ENCODE results near the gene PCDHGA2. TPM values are rescaled to one million over a fixed set of nuclear protein-coding genes. Genes with fewer than 3 reads are reported as not detected.
"Not testable (repeated sequence)": the region's sequence is repeated elsewhere in the genome, so short reads cannot be mapped to it uniquely, and the experiment has no call there.

PCDHGA2 gene
- total RNA-seq, 1 experiment from 2014 or later, result 1.0 TPM

GRCh38 chr5:141384471-141385267 is 46.1 kb downstream of the PCDHGA2 start:
- no peaks in the 10 kb centered on the region for H3K4me1 ChIP-seq
- H3K9me3 ChIP-seq (replicated peaks), result peaks cover 7% of the 10 kb centered on the region
- DNase-seq, result no peak

GRCh38 chr5:141387557-141388311 is 49.2 kb downstream of the PCDHGA2 start, which contains the start of gene PCDHGB4:
Gene PCDHGB4, plus strand, starts transcription at chr5:141387698. Its CDS starts 187 bp downstream, at chr5:141387885.
- H3K4me3 ChIP-seq; H3K9me3 ChIP-seq (replicated peaks); H3K27ac ChIP-seq: not testable (repeated sequence)

More at GRCh38 chr5:141384471-141385267, 46.1 kb downstream of the PCDHGA2 start:
- H3K4me3 ChIP-seq, result no peak overlapping the region
- H3K36me3 ChIP-seq, result peaks cover 44% of the 10 kb centered on the region
- H3K27ac ChIP-seq, result no peak overlapping the region
- H3K27me3 ChIP-seq, result no peaks in the 10 kb centered on the region

GRCh38 chr5:141388661-141389060 is 50.1 kb downstream of the PCDHGA2 start:
- H3K4me1 ChIP-seq, result no peaks in the 10 kb centered on the region
- H3K4me3 ChIP-seq, result no peak overlapping the region
- no peaks in the 10 kb centered on the region for H3K27me3 ChIP-seq
- DNase-seq, result no peak
- H3K27ac ChIP-seq, result no peak overlapping the region
- H3K9me3 ChIP-seq (replicated peaks), result peaks cover 9% of the 10 kb centered on the region
- H3K36me3 ChIP-seq, result peaks cover 37% of the 10 kb centered on the region

More at GRCh38 chr5:141387557-141388311, 49.2 kb downstream of the PCDHGA2 start, which contains the start of gene PCDHGB4:
- not testable (repeated sequence) for H3K27me3 ChIP-seq, DNase-seq, H3K4me1 ChIP-seq
- peaks cover 40% of the 10 kb centered on the region for H3K36me3 ChIP-seq

DNA sequence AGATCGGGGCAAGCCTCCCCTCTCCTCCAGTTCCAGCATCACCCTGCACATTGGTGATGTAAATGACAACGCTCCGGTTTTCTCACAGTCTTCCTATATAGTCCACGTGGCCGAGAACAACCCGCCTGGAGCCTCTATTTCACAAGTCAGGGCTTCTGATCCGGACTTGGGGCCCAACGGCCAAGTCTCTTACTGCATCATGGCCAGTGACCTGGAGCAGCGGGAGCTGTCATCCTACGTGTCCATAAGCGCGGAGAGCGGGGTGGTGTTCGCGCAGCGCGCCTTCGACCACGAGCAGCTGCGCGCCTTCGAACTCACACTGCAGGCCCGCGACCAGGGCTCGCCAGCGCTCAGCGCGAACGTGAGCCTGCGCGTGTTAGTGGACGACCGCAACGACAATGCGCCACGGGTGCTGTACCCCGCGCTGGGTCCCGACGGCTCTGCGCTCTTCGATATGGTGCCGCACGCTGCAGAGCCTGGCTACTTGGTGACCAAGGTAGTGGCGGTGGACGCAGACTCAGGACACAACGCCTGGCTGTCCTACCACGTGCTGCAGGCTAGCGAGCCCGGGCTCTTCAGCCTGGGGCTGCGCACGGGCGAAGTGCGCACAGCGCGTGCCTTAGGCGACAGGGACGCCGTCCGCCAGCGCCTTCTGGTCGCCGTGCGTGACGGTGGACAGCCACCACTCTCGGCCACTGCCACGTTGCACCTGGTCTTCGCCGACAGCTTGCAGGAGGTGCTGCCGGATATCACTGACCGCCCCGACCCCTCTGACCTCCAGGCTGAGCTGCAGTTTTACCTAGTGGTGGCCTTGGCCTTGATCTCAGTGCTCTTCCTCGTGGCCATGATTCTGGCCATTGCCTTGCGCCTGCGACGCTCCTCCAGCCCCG is 50.8 kb downstream of the PCDHGA2 start:
- Histone ChIP-seq H3K36me3 (peaks cover 34% of the 10 kb centered on the region), H3K4me3 (no peak overlapping the region), H3K4me1 (no peaks in the 10 kb centered on the region), H3K27ac (no peak overlapping the region), H3K27me3 (no peaks in the 10 kb centered on the region), H3K9me3 (replicated peaks) (peaks cover 12% of the 10 kb centered on the region)
- DNase-seq, result no peak

DNA sequence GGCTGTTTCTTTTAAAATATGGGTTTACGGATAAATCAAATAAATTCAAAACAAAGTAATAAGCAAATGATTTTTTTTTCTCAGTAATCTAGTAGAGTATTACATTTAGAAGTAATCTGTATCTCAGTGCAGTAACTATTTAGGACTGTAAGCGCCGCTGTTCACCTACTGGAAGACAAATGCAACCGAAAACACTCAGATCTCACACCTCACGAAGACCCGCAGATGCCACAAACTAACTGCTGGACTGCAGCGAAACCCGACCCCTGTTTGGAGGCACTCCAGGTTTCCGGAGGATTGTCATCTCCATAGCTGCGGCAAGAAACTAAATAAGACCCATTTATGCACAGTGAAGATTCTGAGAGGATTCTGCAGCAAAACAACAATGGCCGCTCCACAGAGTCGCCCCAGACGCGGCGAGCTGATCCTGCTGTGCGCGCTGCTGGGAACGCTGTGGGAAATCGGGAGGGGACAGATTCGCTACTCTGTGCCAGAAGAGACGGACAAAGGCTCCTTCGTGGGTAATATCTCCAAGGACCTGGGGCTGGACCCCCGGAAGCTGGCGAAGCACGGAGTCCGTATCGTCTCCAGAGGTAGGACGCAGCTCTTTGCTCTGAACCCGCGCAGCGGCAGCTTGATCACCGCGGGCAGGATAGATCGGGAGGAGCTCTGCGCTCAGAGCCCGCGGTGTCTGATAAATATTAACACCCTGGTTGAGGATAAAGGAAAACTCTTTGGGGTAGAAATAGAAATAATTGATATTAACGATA is 54.1 kb downstream of the PCDHGA2 start, which contains the start of gene PCDHGA8:
PCDHGA8 (plus strand) TSS at position 205 of the 770 bp plus-strand sequence; CDS start at position 386, 181 bp downstream.
- peaks cover 6% of the 10 kb centered on the region for H3K9me3 ChIP-seq (replicated peaks)
- no peak for DNase-seq

More for the DNA sequence above, 54.1 kb downstream of the PCDHGA2 start, which contains the start of gene PCDHGA8:
- no peak within 1 kb of the TSS for H3K27ac ChIP-seq
- peaks cover 16% of the 10 kb centered on the region for H3K36me3 ChIP-seq
- no peak within 1 kb of the TSS for H3K4me3 ChIP-seq
- H3K27me3 ChIP-seq, result no peaks in the 10 kb centered on the region
- H3K4me1 ChIP-seq, result no peaks in the 10 kb centered on the region

Other genes with a start within 250 kb of the PCDHGA2 start
- 24.4 and 24.6 TPM in 2 replicates for gene PCDHB2, start 244.1 kb upstream of the PCDHGA2 start, total RNA-seq (2014; rRNA removed; shearing (Covaris generic))
- gene PCDHB3, start 238.3 kb upstream of the PCDHGA2 start, total RNA-seq (2014; rRNA removed; shearing (Covaris generic)), result 1.3 and 1.6 TPM in 2 replicates
- gene PCDHB4, start 216.9 kb upstream of the PCDHGA2 start, total RNA-seq (2014; rRNA removed; shearing (Covaris generic)), result 0.25 and 0.42 TPM in 2 replicates
- gene PCDHB5, start 203.6 kb upstream of the PCDHGA2 start, total RNA-seq (2014; rRNA removed; shearing (Covaris generic)), result 20.4 and 23.8 TPM in 2 replicates
- gene PCDHB6, start 188.7 kb upstream of the PCDHGA2 start, total RNA-seq (2014; rRNA removed; shearing (Covaris generic)), result 0.15 and 0.26 TPM in 2 replicates
- gene PCDHB7, start 166.1 kb upstream of the PCDHGA2 start, total RNA-seq (2014; rRNA removed; shearing (Covaris generic)), result 1.1 and 1.3 TPM in 2 replicates
- gene PCDHB8, start 161.0 kb upstream of the PCDHGA2 start, total RNA-seq (2014; rRNA removed; shearing (Covaris generic)), result 17.8 and 18.6 TPM in 2 replicates
- gene PCDHB16, start 156.4 kb upstream of the PCDHGA2 start, total RNA-seq (2014; rRNA removed; shearing (Covaris generic)), result 5.6 and 6.8 TPM in 2 replicates
- 4.9 and 5.1 TPM in 2 replicates for gene PCDHB9, start 151.6 kb upstream of the PCDHGA2 start, total RNA-seq (2014; rRNA removed; shearing (Covaris generic))
- gene PCDHB10, start 146.4 kb upstream of the PCDHGA2 start, total RNA-seq (2014; rRNA removed; shearing (Covaris generic)), result 9.7 and 9.8 TPM in 2 replicates
- gene PCDHB11, start 139.1 kb upstream of the PCDHGA2 start, total RNA-seq (2014; rRNA removed; shearing (Covaris generic)), result 8.9 and 9.8 TPM in 2 replicates
- 4.5 and 4.7 TPM in 2 replicates for gene PCDHB12, start 130.0 kb upstream of the PCDHGA2 start, total RNA-seq (2014; rRNA removed; shearing (Covaris generic))
- gene PCDHB13, start 124.8 kb upstream of the PCDHGA2 start, total RNA-seq (2014; rRNA removed; shearing (Covaris generic)), result 3.0 and 3.2 TPM in 2 replicates
- gene PCDHB14, start 115.4 kb upstream of the PCDHGA2 start, total RNA-seq (2014; rRNA removed; shearing (Covaris generic)), result 10.9 and 11.2 TPM in 2 replicates
- 0.86 and 0.91 TPM in 2 replicates for gene PCDHB15, start 93.4 kb upstream of the PCDHGA2 start, total RNA-seq (2014; rRNA removed; shearing (Covaris generic))
- gene SLC25A2, start 34.7 kb upstream of the PCDHGA2 start, total RNA-seq (2014; rRNA removed; shearing (Covaris generic)), result 0.08 TPM in 1 of 2 replicates, not detected in the other
- gene TAF7, start 18.0 kb upstream of the PCDHGA2 start, total RNA-seq (2014; rRNA removed; shearing (Covaris generic)), result 115 and 130 TPM in 2 replicates
- 3.5 and 3.6 TPM in 2 replicates for gene PCDHGA1, start 8.2 kb upstream of the PCDHGA2 start, total RNA-seq (2014; rRNA removed; shearing (Covaris generic))
- 0.56 and 0.67 TPM in 2 replicates for gene PCDHGA3, start 5.1 kb downstream of the PCDHGA2 start, total RNA-seq (2014; rRNA removed; shearing (Covaris generic))
- gene PCDHGB1, start 11.3 kb downstream of the PCDHGA2 start, total RNA-seq (2014; rRNA removed; shearing (Covaris generic)), result 21.1 and 23.4 TPM in 2 replicates
- gene PCDHGA4, start 16.3 kb downstream of the PCDHGA2 start, total RNA-seq (2014; rRNA removed; shearing (Covaris generic)), result 12.9 and 14.7 TPM in 2 replicates
- 8.9 and 9.8 TPM in 2 replicates for gene PCDHGB2, start 21.2 kb downstream of the PCDHGA2 start, total RNA-seq (2014; rRNA removed; shearing (Covaris generic))
- 4.7 and 6.9 TPM in 2 replicates for gene PCDHGA5, start 25.4 kb downstream of the PCDHGA2 start, total RNA-seq (2014; rRNA removed; shearing (Covaris generic))
- gene PCDHGB3, start 31.5 kb downstream of the PCDHGA2 start, total RNA-seq (2014; rRNA removed; shearing (Covaris generic)), result 5.2 and 7.4 TPM in 2 replicates
- gene PCDHGA6, start 35.1 kb downstream of the PCDHGA2 start, total RNA-seq (2014; rRNA removed; shearing (Covaris generic)), result 4.9 and 5.8 TPM in 2 replicates
- 3.6 and 4.7 TPM in 2 replicates for gene PCDHGA7, start 44.0 kb downstream of the PCDHGA2 start, total RNA-seq (2014; rRNA removed; shearing (Covaris generic))
- 1.7 and 3.1 TPM in 2 replicates for gene PCDHGB4, start 48.9 kb downstream of the PCDHGA2 start, total RNA-seq (2014; rRNA removed; shearing (Covaris generic))
- 3.3 and 3.4 TPM in 2 replicates for gene PCDHGA8, start 53.9 kb downstream of the PCDHGA2 start, total RNA-seq (2014; rRNA removed; shearing (Covaris generic))
- 1.6 and 2.2 TPM in 2 replicates for gene PCDHGB5, start 59.2 kb downstream of the PCDHGA2 start, total RNA-seq (2014; rRNA removed; shearing (Covaris generic))
- gene PCDHGA9, start 64.0 kb downstream of the PCDHGA2 start, total RNA-seq (2014; rRNA removed; shearing (Covaris generic)), result 1.8 and 2.3 TPM in 2 replicates
- gene PCDHGB6, start 69.3 kb downstream of the PCDHGA2 start, total RNA-seq (2014; rRNA removed; shearing (Covaris generic)), result 1.4 and 2.6 TPM in 2 replicates
- gene PCDHGA10, start 74.2 kb downstream of the PCDHGA2 start, total RNA-seq (2014; rRNA removed; shearing (Covaris generic)), result 1.3 and 1.6 TPM in 2 replicates
- 0.91 and 1.8 TPM in 2 replicates for gene PCDHGB7, start 78.9 kb downstream of the PCDHGA2 start, total RNA-seq (2014; rRNA removed; shearing (Covaris generic))
- gene PCDHGA11, start 82.3 kb downstream of the PCDHGA2 start, total RNA-seq (2014; rRNA removed; shearing (Covaris generic)), result 1.3 and 1.4 TPM in 2 replicates
- gene PCDHGA12, start 91.7 kb downstream of the PCDHGA2 start, total RNA-seq (2014; rRNA removed; shearing (Covaris generic)), result 1.2 and 1.4 TPM in 2 replicates
- gene PCDHGC3, start 137.2 kb downstream of the PCDHGA2 start, total RNA-seq (2014; rRNA removed; shearing (Covaris generic)), result 105 and 109 TPM in 2 replicates
- gene PCDHGC4, start 146.3 kb downstream of the PCDHGA2 start, total RNA-seq (2014; rRNA removed; shearing (Covaris generic)), result 3.4 and 3.6 TPM in 2 replicates
- gene PCDHGC5, start 150.3 kb downstream of the PCDHGA2 start, total RNA-seq (2014; rRNA removed; shearing (Covaris generic)), result 1.3 and 2.8 TPM in 2 replicates

Measured in SJCRH30 (cell line).